HFFc6 (cell line): Measurements from ENCODE around the gene TAS1R3. TPM values are rescaled to one million over a fixed set of nuclear protein-coding genes. Genes with fewer than 3 reads are reported as not detected.

Experiments
- DNase-seq: peaks from one replicate; pipeline ENCODE4 v3.0.0-alpha.2; 2018
- H3K27ac Mint-ChIP-seq: 2 replicates; pipeline ENCODE4 v1.8.0; 2020; ENCODE audit warnings: mild to moderate bottlenecking, mixed read lengths
- H3K27me3 Mint-ChIP-seq: 2 replicates; pipeline ENCODE4 v1.8.0; 2021; ENCODE audit warnings: mild to moderate bottlenecking, moderate library complexity, mixed read lengths; ENCODE audit not compliant: insufficient read depth
- H3K36me3 Mint-ChIP-seq: 2 replicates; pipeline ENCODE4 v1.8.0; 2021; ENCODE audit warnings: low read depth, mixed read lengths
- H3K4me1 Mint-ChIP-seq: 2 replicates; pipeline ENCODE4 v1.8.0; 2020; ENCODE audit warnings: low read depth, mixed read lengths
- H3K4me3 Mint-ChIP-seq: 2 replicates; pipeline ENCODE4 v1.8.0; 2020; ENCODE audit warnings: mild to moderate bottlenecking, moderate library complexity, mixed read lengths
- H3K9me3 Mint-ChIP-seq: 2 replicates; pipeline ENCODE4 v1.8.0; 2020; ENCODE audit warnings: mild to moderate bottlenecking, mixed read lengths
- CTCF ChIP-seq: fragments of 200-600 bp; sonication (generic); IDR thresholded peaks from 2 replicates; pipeline ENCODE4 v1.5.0; 2021; ENCODE audit warnings: antibody characterized with exemption, mild to moderate bottlenecking
- total RNA-seq, 6 experiments: library from RNA; stranded (reverse); fragmentation: NEBNext Ultra II Directional; extraction: Animal tissue kit (Norgen Biotek cat#: 25700); gene quantifications; 2 replicates in 1 of 6; 3 replicates in 5 of 6; pipeline ENCODE4 v1.2.3, GENCODE V29; 2021

Gene TAS1R3
- total RNA-seq, 6 experiments from 2014 or later = 0.07 to 0.20 (median 0.13) TPM

- no peak for DNase-seq
- H3K4me1 Mint-ChIP-seq = peaks cover 29% of the 10 kb centered on the region
- peaks cover 7% of the 10 kb centered on the region for H3K27me3 Mint-ChIP-seq
- H3K4me3 Mint-ChIP-seq = no peak overlapping the region
- peaks cover 11% of the 10 kb centered on the region for H3K36me3 Mint-ChIP-seq
- no peak for TF ChIP-seq CTCF
- peak overlapping the region; percentile 61 for H3K27ac Mint-ChIP-seq
- H3K9me3 Mint-ChIP-seq = no peaks in the 10 kb centered on the region
These were observed 12.8 kb downstream of the TAS1R3 start for GRCh38 chr1:1343811-1344421.

GRCh38 chr1:1344655-1345361 lies 13.7 kb downstream of the TAS1R3 start:
- Mint-ChIP-seq H3K9me3 (no peaks in the 10 kb centered on the region), H3K27ac (peak overlapping the region; percentile 89), H3K4me1 (peaks cover 29% of the 10 kb centered on the region), H3K36me3 (peaks cover 11% of the 10 kb centered on the region), H3K4me3 (peak overlapping the region; percentile 64), H3K27me3 (peaks cover 7% of the 10 kb centered on the region)
- DNase-seq = peak; percentile 87
- peak; percentile 74 for TF ChIP-seq CTCF

GRCh38 chr1:1345384-1345783 lies 14.3 kb downstream of the TAS1R3 start:
- peak overlapping the region; percentile 91; the same call in 1 of the 2 replicates for H3K4me3 Mint-ChIP-seq
- TF ChIP-seq CTCF = no peak
- no peaks in the 10 kb centered on the region for H3K9me3 Mint-ChIP-seq
- peaks cover 10% of the 10 kb centered on the region for H3K36me3 Mint-ChIP-seq
- peaks cover 29% of the 10 kb centered on the region for H3K4me1 Mint-ChIP-seq
- H3K27ac Mint-ChIP-seq = peak overlapping the region; percentile 89
- no peak for DNase-seq
- H3K27me3 Mint-ChIP-seq = peaks cover 7% of the 10 kb centered on the region

GRCh38 chr1:1345860-1346500 lies 14.9 kb downstream of the TAS1R3 start:
- Mint-ChIP-seq H3K27ac (peak overlapping the region; percentile 89), H3K4me1 (peaks cover 29% of the 10 kb centered on the region), H3K9me3 (no peaks in the 10 kb centered on the region), H3K4me3 (peak overlapping the region; percentile 91), H3K27me3 (peaks cover 5% of the 10 kb centered on the region), H3K36me3 (peaks cover 4% of the 10 kb centered on the region)
- no peak for TF ChIP-seq CTCF
- no peak for DNase-seq

GRCh38 chr1:1346501-1346890 lies 15.4 kb downstream of the TAS1R3 start:
- H3K27me3 Mint-ChIP-seq = peaks cover 5% of the 10 kb centered on the region
- peak overlapping the region; percentile 89 for H3K27ac Mint-ChIP-seq
- TF ChIP-seq CTCF = no peak
- no peaks in the 10 kb centered on the region for H3K9me3 Mint-ChIP-seq
- no peak for DNase-seq
- H3K36me3 Mint-ChIP-seq = no peaks in the 10 kb centered on the region
- peaks cover 29% of the 10 kb centered on the region for H3K4me1 Mint-ChIP-seq
- H3K4me3 Mint-ChIP-seq = peak overlapping the region; percentile 91
